GM21381 (cell line): Measurements from ENCODE around the gene KYAT1.
"Not testable (repeated sequence)": the region's sequence is repeated elsewhere in the genome, so short reads cannot be mapped to it uniquely, and the experiment has no call there.

ENCODE experiments used
- ATAC-seq: cut with Tn5 transposase; IDR thresholded peaks from one replicate; pipeline ENCODE4 v1.9.1; 2021; ENCODE audit warnings: mild to moderate bottlenecking, moderate library complexity; ENCODE audit not compliant: unreplicated experiment

Gene KYAT1

DNA sequence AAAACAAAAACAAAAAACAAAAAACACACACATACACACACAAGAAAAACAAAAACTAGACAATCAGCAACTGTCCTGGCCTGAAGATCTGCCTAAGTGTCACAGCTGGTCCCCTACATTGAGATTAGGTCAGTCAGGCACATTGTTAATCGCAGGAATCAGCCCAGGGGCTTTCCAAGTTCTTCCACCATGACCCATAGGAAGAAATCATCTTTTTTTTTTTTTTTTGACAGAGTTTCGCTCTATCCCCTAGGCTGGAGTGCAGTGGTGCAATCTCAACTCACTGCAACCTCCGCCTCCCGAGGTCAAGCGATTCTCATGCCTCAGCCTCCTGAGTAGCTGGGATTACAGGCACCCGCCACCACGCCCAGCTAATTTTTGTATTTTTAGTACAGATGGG, 38.6 kb downstream of the KYAT1 start:
- ATAC-seq, result not testable (repeated sequence)

- no peak for ATAC-seq
Observed at GRCh38 chr9:128841694-128842492, 39.9 kb downstream of the KYAT1 start.

GRCh38 chr9:128840524-128840923, 41.2 kb downstream of the KYAT1 start:
- no peak for ATAC-seq

GRCh38 chr9:128838338-128838737, 43.4 kb downstream of the KYAT1 start:
- ATAC-seq, result no peak

GRCh38 chr9:128836509-128837145, 45.1 kb downstream of the KYAT1 start:
- ATAC-seq, result no peak

DNA sequence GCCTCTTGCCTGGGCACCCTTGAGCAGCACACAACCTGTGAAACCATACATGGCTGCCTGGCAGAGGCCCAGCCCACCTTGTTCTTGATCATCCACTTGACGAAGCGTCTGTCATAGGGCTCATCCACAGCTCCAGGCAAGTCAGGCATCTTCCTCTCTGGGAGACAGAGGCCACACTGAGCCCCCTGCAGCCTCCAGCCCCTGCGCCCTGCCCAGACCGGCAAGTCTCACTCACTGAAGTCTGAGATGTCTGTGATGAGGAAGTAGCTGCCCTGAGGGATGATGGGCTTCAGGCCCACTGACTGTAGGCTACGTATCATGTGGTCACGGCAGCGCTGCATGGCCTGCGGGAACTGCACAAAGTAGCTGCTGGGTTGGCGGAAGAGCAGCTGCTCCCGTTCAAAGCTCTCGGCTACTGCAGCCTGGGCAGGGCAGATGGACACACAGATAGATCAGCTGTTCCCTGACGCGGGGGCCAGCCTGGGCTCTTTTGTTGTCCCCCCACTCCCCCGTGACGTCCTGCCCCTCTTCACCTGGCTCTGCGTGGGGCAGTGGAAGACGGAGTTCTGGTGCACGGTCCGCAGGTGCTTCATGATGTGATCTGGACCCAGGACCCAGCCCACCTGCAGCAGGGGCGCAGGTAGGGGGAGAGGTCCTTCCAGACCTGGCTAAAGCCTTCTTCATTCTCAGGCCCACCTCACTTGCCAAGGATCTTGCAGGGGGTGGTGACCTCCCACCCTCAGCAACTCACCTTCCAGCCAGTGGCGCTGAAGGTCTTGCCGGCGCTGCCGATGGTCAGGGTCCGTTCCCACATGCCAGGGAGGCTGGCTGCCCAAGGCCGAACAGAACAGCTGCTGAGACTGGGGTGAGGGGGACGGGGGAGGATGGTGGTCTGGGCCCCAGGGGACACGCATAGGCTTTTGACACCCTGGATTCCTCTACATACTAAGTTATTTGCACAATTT, 46.2 kb downstream of the KYAT1 start:
- no peak for ATAC-seq

GRCh38 chr9:128833696-128834095, 48.1 kb downstream of the KYAT1 start:
- ATAC-seq, result no peak

DNA sequence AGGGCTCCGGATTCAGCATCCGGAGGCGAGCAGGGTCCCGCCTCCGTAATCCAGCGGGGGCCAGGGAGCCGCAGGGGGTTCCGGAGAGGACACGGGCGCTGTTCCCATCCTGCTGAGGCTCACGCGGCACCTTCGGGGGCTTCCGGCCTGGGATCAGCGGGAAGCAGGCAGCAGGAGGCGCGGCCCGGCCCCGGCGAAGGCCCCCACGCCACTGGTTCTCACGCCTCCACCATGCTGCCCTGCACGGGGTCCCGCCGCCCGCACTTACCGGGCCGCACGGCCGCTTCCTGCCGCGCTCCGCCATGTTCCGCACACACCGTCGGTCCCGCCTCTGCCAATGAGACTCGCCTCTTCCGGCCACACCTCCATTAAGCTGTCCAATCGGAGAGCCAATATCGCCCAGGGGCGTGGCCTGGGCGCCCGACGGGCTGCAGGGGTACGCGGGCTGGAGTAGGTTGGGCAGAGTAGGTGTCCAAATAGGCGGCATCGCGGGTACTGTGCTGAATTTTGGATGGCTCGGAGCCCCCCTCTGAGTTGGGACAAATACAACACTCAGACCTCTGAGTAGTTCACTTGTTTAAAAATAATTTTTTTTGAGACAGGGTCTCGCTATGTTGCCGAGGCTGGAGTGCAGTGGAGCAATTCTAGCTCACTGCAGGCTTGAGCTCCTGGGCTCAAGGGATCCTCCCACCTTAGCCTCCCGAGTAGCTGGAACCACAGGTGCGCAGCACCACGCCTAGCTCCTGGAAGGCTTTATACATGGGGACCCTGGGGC, 52.1 kb downstream of the KYAT1 start, which contains the start of gene SPOUT1:
TSS of gene SPOUT1 (minus strand) at position 318 of the 775 bp plus-strand sequence. CDS start at position 304, 14 bp downstream.
- peak; percentile 99 for ATAC-seq

GRCh38 chr9:128828719-128829452, 52.9 kb downstream of the KYAT1 start:
- ATAC-seq, result peak; percentile 3

GRCh38 chr9:128828267-128828666, 53.5 kb downstream of the KYAT1 start:
- no peak for ATAC-seq

- ATAC-seq, result no peak
Observed at GRCh38 chr9:128825923-128826700, 55.6 kb downstream of the KYAT1 start.

DNA sequence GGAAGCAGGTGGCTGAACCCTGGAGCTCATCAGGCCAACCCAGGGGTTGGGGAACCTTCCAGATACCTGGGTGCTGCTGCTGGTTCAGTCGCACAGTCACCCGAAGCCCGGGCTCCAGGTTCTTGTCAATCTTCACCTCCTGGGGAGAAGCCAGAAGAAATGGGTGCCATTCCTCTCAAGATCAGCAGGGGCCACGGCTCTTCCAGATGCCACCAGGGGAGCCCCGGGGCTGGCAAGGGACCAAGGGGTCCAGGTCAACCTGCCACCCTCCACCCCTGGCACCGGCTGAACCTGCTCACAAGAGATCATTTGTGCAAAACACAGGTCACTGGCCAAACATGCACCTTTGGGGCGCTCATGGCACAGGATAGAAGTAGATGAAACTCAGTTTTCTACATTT, 56.8 kb downstream of the KYAT1 start:
- ATAC-seq, result no peak

GRCh38 chr9:128823903-128824406, 57.8 kb downstream of the KYAT1 start:
- ATAC-seq, result no peak

DNA sequence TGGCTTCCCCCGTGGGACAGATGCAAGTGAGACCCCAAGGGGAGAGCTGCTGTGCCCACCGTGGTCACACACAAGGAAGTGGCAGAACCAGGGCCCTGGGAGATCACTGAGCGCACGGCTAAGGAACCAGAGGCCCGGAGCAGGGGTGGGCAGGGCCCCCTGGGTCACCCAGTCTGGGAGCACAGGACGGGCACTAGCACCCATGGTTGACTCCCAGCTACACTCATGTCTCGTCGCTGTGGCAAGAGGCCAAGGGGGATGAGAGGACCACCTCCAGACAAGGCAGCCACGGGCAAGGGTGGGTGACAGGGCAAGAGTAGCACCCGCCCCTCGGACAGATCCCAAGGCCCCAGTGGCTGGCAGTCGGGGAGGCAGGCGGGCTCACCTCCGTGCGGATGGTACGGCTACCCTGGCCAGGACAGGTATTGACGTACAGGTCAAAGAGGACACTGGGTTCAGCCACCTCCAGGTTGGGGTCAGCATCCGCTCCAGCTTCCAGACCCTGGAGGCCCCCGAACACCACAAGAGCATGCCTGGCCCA, 58.3 kb downstream of the KYAT1 start:
- ATAC-seq, result no peak

DNA sequence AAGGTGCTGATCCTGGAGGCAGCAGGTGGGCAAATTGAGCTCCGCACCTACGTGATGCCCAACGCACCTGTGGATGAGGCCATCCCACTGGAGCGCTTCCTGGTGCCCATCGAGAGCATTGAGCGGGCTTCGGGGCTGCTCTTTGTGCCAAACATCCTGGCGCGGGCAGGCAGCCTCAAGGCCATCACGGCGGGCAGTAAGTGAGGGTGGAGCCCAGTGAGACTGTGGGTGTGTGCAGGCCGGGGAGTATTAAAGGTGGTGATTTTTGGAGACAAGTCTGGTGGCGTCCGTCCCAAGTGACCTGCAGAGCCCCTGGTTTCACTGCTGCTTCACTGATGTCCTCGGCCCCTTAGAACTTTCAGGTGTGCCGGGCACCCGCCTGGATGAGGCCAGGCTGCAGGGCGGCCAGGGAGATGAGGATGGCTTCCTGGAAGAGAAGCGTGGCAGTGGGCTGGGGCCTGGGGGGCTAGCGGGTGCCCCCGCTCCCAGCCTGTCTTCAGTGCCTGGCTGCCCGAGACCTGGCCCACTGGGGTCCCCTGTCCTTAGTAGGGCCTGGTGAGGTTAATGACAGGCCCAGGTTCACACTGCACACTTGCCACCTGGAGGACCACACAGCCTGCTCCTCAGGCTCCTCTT, 59.2 kb downstream of the KYAT1 start:
- no peak for ATAC-seq

DNA sequence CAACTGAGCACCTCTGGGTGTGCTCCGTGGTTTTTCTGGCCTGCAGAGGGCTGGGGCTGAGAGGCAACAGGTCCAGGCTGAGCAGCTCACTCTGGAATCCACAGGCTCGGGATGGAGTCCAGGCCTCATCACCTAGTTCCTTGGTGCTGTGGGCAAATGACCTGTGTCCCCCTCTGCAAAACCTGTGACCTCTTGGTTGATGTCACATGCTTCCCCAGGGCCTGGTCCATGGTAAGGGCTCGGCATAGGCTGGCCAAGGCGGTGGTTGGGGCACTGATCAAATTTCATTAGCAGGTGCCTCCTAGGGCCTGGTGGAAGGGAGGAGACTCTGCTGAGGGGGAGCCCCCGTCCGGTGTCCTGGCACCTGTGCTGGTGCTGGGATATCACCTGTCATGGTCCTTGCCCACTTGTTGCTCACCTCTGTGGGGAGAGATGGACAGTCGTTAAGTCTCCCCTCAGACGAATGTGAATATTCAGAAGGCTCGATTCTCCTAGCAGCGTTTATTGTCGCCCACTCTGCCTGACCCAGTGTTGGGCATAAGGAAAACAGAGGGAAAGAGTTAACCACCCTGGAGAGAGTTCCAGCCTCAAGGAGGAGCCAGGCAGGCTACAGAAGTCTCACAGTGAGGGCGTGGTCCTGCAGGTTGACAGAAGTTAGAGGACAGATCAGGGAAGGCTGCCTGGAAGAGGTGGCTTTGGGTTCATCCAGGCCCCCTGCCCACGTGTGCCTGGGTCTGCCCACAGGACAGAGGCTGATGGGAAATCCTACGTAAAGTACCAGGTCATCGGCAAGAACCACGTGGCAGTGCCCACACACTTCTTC, 60.0 kb downstream of the KYAT1 start:
- ATAC-seq, result no peak
